GM19438 (cell line): ENCODE measurements around the gene PGA5.
"Not testable (repeated sequence)": the region's sequence is repeated elsewhere in the genome, so short reads cannot be mapped to it uniquely, and the experiment has no call there.

Experiments used
- ATAC-seq: cut with Tn5 transposase; IDR thresholded peaks from one replicate; pipeline ENCODE4 v1.9.1; 2021; ENCODE audit warnings: low read depth; ENCODE audit not compliant: unreplicated experiment

PGA5 gene

DNA sequence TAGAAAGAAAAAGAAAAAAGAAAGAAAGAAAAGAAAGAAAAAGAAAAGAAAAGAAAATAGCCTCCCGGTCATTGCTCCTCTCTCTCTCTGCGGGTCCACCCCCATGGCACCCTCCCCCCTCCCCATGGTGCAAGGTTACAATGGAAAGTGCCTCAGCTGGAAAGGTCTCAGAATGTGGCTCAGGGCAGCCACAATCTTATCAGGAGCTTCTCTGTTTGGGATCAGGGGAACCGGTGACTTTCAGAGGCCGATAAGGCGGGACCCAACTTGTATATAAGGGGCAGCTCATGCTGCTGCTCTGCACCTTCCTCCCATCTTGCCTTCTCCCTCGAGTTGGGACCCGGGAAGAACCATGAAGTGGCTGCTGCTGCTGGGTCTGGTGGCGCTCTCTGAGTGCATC lies at the start of gene PGA5:
TSS of gene PGA5 (plus strand) at position 301 of the 400 bp plus-strand sequence. CDS start at position 353, 52 bp downstream.
- not testable (repeated sequence) for ATAC-seq

GRCh38 chr11:61193596-61193995 lies 47.4 kb upstream of the PGA5 start:
- no peak for ATAC-seq

DNA sequence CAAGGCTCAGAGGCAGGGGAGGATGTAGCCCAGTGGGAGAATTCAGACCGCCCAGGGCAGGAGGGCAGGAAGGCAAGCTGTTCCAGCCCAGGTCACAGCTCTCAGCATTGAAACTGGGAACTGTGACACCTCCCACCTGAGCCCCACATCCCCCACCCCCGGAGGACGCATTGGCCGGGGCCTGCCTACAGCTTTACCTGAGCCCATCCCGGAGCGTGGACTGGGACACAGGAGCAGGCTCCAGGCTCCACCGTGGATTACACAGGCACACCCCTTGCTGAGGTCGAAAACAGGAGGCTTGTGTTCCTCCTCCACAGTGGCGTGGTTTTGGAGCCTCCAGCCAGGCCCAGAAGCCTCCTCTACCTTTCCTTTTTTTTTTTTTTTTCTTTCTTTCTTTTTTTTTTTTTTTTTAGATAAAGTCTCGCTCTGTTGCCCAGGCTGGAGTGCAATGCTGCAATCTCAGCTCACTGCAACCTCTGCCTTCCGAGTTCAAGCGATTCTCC lies 46.8 kb upstream of the PGA5 start:
- no peak for ATAC-seq

- ATAC-seq, result no peak
These were observed 45.8 kb upstream of the PGA5 start for GRCh38 chr11:61194981-61195695.

DNA sequence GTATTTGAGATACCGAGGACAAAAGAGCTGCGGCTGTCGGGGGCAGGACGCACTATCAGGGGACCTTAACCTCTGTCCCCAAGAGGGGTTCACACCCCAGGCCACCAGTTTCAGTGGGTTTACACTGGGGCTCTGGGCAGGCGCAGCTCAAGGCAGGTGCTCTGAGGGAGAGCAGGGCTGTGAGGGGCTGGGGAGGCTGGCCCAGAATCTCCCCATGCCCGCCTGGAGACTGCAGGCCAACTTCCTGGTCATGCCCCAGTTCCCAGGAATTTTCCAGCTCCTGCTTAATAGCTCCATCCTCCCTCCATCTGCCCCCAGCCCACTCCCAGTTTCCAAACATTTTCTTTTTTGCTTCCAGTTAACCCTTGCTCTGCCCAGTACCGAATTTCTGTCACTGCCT lies 45.3 kb upstream of the PGA5 start:
- no peak for ATAC-seq

GRCh38 chr11:61198361-61198760 lies 42.6 kb upstream of the PGA5 start:
- no peak for ATAC-seq

DNA sequence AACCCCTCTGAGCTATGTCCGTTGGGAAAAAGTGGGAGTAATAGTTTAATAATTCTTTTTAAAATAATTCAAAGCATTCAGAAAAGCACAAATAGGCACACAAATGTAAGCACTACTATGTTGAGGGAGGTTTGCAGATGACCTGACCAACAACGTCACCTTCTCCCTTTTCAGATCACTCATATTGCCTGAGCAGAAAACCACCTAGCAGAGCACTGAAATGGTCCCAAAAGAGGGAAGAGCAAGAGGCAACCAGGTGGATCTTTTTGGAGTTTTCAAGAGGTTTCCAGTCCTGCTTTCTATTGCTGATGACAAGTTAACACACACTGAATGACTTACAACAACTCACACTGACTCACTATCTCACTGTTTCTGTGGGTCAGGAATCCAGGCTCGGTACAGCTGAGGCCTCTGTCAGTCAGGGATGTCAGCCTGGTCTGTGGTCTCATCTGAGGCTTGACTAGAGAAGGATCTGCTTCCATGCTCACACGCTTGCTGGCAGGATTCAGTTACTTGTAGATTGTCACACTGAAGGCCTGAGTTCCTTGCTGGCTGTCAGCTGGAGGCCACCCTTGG lies 41.9 kb upstream of the PGA5 start:
- ATAC-seq, result no peak

GRCh38 chr11:61201476-61201875 lies 39.5 kb upstream of the PGA5 start:
- ATAC-seq, result no peak

DNA sequence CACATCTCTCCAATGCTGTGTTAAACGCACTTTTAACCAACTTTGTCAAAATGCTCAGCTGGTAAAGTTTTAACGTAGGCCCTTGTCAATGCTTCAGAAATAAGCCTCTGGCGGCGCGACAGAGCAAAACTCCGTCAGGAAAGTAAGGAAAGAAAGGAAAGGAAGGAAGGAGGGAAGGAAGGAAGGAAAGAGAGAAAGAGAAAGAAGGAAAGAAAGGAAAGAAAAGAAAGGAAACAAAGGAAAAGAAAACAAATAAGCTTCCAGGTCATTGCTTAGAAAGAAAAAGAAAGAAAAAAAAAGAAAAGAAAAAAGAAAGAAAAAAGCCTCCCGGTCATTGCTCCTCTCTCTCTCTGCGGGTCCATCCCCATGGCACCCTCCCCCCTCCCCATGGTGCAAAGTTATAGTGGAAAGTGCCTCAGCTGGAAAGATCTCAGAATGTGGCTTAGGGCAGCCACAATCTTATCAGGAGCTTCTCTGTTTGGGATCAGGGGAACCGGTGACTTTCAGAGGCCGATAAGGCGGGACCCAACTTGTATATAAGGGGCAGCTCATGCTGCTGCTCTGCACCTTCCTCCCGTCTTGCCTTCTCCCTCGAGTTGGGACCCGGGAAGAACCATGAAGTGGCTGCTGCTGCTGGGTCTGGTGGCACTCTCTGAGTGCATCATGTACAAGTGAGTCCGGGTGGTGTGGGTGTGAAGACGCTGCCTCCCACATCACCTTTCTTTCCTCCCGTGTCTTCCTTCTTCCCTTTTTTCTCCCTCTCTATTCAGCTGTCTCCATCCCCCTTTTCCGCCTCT lies 37.8 kb upstream of the PGA5 start, which contains the start of gene PGA3:
TSS of gene PGA3 (plus strand) at position 566 of the 797 bp plus-strand sequence. CDS start at position 616, 50 bp downstream.
- ATAC-seq, result not testable (repeated sequence)

DNA sequence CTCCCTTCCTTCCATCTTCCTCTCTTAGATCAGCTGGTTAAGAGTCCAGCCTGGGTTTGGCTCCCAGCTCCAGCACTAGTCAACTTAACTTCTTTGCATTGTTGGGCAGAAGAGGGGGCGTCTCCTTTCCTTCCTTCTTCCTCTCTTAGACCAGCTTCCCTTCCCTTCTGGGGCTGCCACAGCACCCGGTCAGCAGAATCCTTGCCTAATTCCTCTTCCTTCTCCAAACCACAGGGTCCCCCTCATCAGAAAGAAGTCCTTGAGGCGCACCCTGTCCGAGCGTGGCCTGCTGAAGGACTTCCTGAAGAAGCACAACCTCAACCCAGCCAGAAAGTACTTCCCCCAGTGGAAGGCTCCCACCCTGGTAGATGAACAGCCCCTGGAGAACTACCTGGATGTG lies 37.1 kb upstream of the PGA5 start:
- not testable (repeated sequence) for ATAC-seq

GRCh38 chr11:61204502-61205059 lies 36.4 kb upstream of the PGA5 start:
- not testable (repeated sequence) for ATAC-seq

DNA sequence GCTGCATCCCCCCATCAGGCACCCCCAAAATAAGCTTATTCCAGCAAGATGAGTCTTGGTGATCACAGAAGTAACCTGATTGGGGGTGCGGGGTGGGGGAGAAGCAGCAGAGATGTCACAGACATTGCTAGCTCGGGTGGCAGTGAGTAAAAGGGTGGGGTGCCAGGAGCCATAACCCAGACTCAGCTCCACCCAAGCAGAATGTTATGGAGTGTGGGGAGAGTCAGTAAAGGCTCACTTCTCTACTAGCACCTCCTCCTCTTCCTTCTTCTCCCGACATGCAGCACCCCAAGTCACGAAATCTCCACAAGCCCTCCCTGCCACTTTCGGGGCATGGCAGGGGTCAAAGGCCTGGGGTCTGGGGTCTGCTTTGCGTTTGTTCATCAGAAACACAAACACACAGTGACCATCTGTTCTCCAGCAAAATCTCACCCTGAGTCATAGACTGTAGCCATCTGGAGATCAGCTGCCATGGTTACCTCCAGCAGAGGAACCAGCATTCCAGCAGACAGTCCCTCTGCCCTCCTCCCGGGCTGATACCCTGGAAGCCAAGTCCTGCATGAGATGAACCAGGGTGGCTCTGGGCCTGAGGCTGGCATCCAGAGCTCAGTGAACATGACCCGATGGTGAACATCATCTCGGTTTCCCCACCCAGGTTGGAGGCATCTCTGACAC lies 33.2 kb upstream of the PGA5 start:
- ATAC-seq, result not testable (repeated sequence)

GRCh38 chr11:61210629-61211028 lies 30.3 kb upstream of the PGA5 start:
- ATAC-seq, result not testable (repeated sequence)

GRCh38 chr11:61211327-61211952 lies 29.5 kb upstream of the PGA5 start:
- ATAC-seq, result not testable (repeated sequence)

GRCh38 chr11:61212202-61212601 lies 28.8 kb upstream of the PGA5 start:
- ATAC-seq, result not testable (repeated sequence)

- not testable (repeated sequence) for ATAC-seq
These were observed 27.2 kb upstream of the PGA5 start for GRCh38 chr11:61213711-61214324.

DNA sequence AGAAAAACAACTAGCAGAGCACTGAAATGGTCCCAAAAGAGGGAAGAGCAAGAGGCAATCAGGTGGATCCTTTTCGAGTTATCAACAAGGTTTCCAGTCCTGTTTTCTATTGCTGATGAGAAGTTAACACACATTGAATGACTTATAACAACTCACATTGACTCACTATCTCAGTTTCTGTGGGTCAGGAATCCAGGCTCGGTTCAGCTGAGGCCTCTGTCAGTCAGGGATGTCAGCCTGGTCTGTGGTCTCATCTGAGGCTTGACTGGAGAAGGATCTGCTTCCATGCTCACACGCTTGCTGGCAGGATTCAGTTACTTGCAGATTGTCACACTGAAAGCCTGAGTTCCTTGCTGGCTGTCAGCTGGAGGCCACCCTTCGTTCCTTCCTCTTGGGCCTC lies 22.7 kb upstream of the PGA5 start:
- not testable (repeated sequence) for ATAC-seq

GRCh38 chr11:61219016-61219415 lies 22.0 kb upstream of the PGA5 start:
- ATAC-seq, result not testable (repeated sequence)

DNA sequence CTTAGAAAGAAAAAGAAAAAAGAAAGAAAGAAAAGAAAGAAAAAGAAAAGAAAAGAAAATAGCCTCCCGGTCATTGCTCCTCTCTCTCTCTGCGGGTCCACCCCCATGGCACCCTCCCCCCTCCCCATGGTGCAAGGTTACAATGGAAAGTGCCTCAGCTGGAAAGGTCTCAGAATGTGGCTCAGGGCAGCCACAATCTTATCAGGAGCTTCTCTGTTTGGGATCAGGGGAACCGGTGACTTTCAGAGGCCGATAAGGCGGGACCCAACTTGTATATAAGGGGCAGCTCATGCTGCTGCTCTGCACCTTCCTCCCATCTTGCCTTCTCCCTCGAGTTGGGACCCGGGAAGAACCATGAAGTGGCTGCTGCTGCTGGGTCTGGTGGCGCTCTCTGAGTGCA lies 18.9 kb upstream of the PGA5 start, which contains the start of gene PGA4:
TSS of gene PGA4 (plus strand) at position 301 of the 400 bp plus-strand sequence. CDS start at position 355, 54 bp downstream.
- ATAC-seq, result not testable (repeated sequence)
